Activated naive CD8-positive, alpha-beta T cell (primary cell): ENCODE data around the gene SIX1.

Experiments used
- H3K27ac Mint-ChIP-seq: one replicate; pipeline ENCODE4 v1.8.0; 2021; ENCODE audit warnings: mixed read lengths
- H3K27me3 Mint-ChIP-seq: one replicate; pipeline ENCODE4 v1.8.0; 2021; ENCODE audit warnings: mixed read lengths
- H3K36me3 Mint-ChIP-seq: one replicate; pipeline ENCODE4 v1.8.0; 2021; ENCODE audit warnings: mixed read lengths
- H3K4me1 Mint-ChIP-seq: one replicate; pipeline ENCODE4 v1.8.0; 2021; ENCODE audit warnings: low read depth, mixed read lengths
- H3K4me3 Mint-ChIP-seq: one replicate; pipeline ENCODE4 v1.8.0; 2021; ENCODE audit warnings: mild to moderate bottlenecking, mixed read lengths
- H3K9me3 Mint-ChIP-seq: one replicate; pipeline ENCODE4 v1.8.0; 2021; ENCODE audit warnings: low read depth, mixed read lengths

The SIX1 gene

GRCh38 chr14:60658909-60659585 lies 9.8 kb upstream of the SIX1 start:
- Mint-ChIP-seq H3K27ac (no peak overlapping the region), H3K9me3 (no peaks in the 10 kb centered on the region), H3K4me1 (peaks cover 23% of the 10 kb centered on the region), H3K4me3 (peak overlapping the region; percentile 56), H3K36me3 (no peaks in the 10 kb centered on the region), H3K27me3 (peaks cover 58% of the 10 kb centered on the region)

GRCh38 chr14:60658211-60658690 lies 9.0 kb upstream of the SIX1 start:
- peak overlapping the region; percentile 76 for H3K4me3 Mint-ChIP-seq
- peaks cover 61% of the 10 kb centered on the region for H3K27me3 Mint-ChIP-seq
- no peak overlapping the region for H3K27ac Mint-ChIP-seq
- H3K9me3 Mint-ChIP-seq = no peaks in the 10 kb centered on the region
- H3K36me3 Mint-ChIP-seq = no peaks in the 10 kb centered on the region
- peaks cover 31% of the 10 kb centered on the region for H3K4me1 Mint-ChIP-seq

- peak overlapping the region; percentile 76 for H3K4me3 Mint-ChIP-seq
- H3K4me1 Mint-ChIP-seq = peaks cover 38% of the 10 kb centered on the region
- H3K36me3 Mint-ChIP-seq = no peaks in the 10 kb centered on the region
- H3K27ac Mint-ChIP-seq = no peak overlapping the region
- H3K9me3 Mint-ChIP-seq = no peaks in the 10 kb centered on the region
- H3K27me3 Mint-ChIP-seq = peaks cover 60% of the 10 kb centered on the region
These were observed 8.4 kb upstream of the SIX1 start for GRCh38 chr14:60657456-60658210.

- H3K4me1 Mint-ChIP-seq = peaks cover 45% of the 10 kb centered on the region
- H3K27me3 Mint-ChIP-seq = peaks cover 62% of the 10 kb centered on the region
- peak overlapping the region; percentile 83 for H3K4me3 Mint-ChIP-seq
- no peaks in the 10 kb centered on the region for H3K9me3 Mint-ChIP-seq
- no peak overlapping the region for H3K27ac Mint-ChIP-seq
- H3K36me3 Mint-ChIP-seq = no peaks in the 10 kb centered on the region
These were observed 7.6 kb upstream of the SIX1 start for GRCh38 chr14:60656686-60657455.

- no peaks in the 10 kb centered on the region for H3K9me3 Mint-ChIP-seq
- H3K27ac Mint-ChIP-seq = no peak overlapping the region
- no peaks in the 10 kb centered on the region for H3K36me3 Mint-ChIP-seq
- peaks cover 52% of the 10 kb centered on the region for H3K4me1 Mint-ChIP-seq
- peak overlapping the region; percentile 83 for H3K4me3 Mint-ChIP-seq
- H3K27me3 Mint-ChIP-seq = peaks cover 62% of the 10 kb centered on the region
These were observed 6.8 kb upstream of the SIX1 start for GRCh38 chr14:60655898-60656685.

- Mint-ChIP-seq H3K27ac (no peak overlapping the region), H3K9me3 (no peaks in the 10 kb centered on the region), H3K4me1 (peaks cover 56% of the 10 kb centered on the region), H3K4me3 (peak overlapping the region; percentile 83), H3K36me3 (no peaks in the 10 kb centered on the region), H3K27me3 (peaks cover 69% of the 10 kb centered on the region)
These were observed 6.0 kb upstream of the SIX1 start for GRCh38 chr14:60655119-60655897.

GRCh38 chr14:60654334-60654821 lies 5.1 kb upstream of the SIX1 start:
- Mint-ChIP-seq H3K27me3 (peaks cover 69% of the 10 kb centered on the region), H3K4me3 (no peak overlapping the region), H3K27ac (no peak overlapping the region), H3K36me3 (no peaks in the 10 kb centered on the region), H3K4me1 (peaks cover 64% of the 10 kb centered on the region), H3K9me3 (no peaks in the 10 kb centered on the region)

GRCh38 chr14:60653701-60654161 lies 4.5 kb upstream of the SIX1 start:
- H3K9me3 Mint-ChIP-seq = no peaks in the 10 kb centered on the region

GRCh38 chr14:60652674-60653651 lies 3.7 kb upstream of the SIX1 start:
- Mint-ChIP-seq H3K36me3 (no peaks in the 10 kb centered on the region), H3K9me3 (no peaks in the 10 kb centered on the region), H3K4me3 (peak overlapping the region; percentile 55), H3K27me3 (peaks cover 67% of the 10 kb centered on the region), H3K4me1 (peaks cover 66% of the 10 kb centered on the region), H3K27ac (no peak overlapping the region)

More at GRCh38 chr14:60653701-60654161, 4.5 kb upstream of the SIX1 start:
- no peaks in the 10 kb centered on the region for H3K36me3 Mint-ChIP-seq
- peak overlapping the region; percentile 55 for H3K4me3 Mint-ChIP-seq
- peaks cover 66% of the 10 kb centered on the region for H3K4me1 Mint-ChIP-seq
- H3K27ac Mint-ChIP-seq = no peak overlapping the region
- H3K27me3 Mint-ChIP-seq = peaks cover 67% of the 10 kb centered on the region

- Mint-ChIP-seq H3K36me3 (no peaks in the 10 kb centered on the region), H3K4me3 (peak overlapping the region; percentile 51), H3K9me3 (no peaks in the 10 kb centered on the region), H3K27me3 (peaks cover 69% of the 10 kb centered on the region), H3K27ac (no peak overlapping the region), H3K4me1 (peaks cover 69% of the 10 kb centered on the region)
These were observed 2.8 kb upstream of the SIX1 start for GRCh38 chr14:60651796-60652673.

- no peaks in the 10 kb centered on the region for H3K9me3 Mint-ChIP-seq
- no peaks in the 10 kb centered on the region for H3K36me3 Mint-ChIP-seq
- no peak overlapping the region for H3K27ac Mint-ChIP-seq
- peaks cover 70% of the 10 kb centered on the region for H3K27me3 Mint-ChIP-seq
- peak overlapping the region; percentile 51 for H3K4me3 Mint-ChIP-seq
- H3K4me1 Mint-ChIP-seq = peaks cover 75% of the 10 kb centered on the region
These were observed 2.0 kb upstream of the SIX1 start for GRCh38 chr14:60651086-60651795.
